Keratinocyte (primary cell): Measurements from ENCODE around the gene WBP1. TPM values are rescaled to one million over a fixed set of nuclear protein-coding genes. Genes with fewer than 3 reads are reported as not detected.
A peak's percentile ranks its signal among the peaks of the same experiment; 100 is the strongest.

ENCODE experiments used
- DNase-seq: peaks from one replicate; pipeline ENCODE4 v3.0.0-alpha.2; 2011; ENCODE audit warnings: low read depth, missing footprints, low spot score
- FAIRE-seq: peaks from 2 replicates; lab custom pipeline; 2011; peaks lifted over from hg19 to GRCh38; lab: Jason Lieb, UNC
- H2AFZ ChIP-seq: 2 replicates; pipeline ENCODE4 v1.6.0; 2012; ENCODE audit warnings: low read length, control low read depth, inconsistent platforms; ENCODE audit not compliant: control insufficient read depth
- H3K27ac ChIP-seq: 2 replicates; pipeline ENCODE4 v1.5.1; 2011; ENCODE audit warnings: low read length; ENCODE audit not compliant: control insufficient read depth, insufficient read depth
- H3K27me3 ChIP-seq: 3 replicates; pipeline ENCODE4 v1.6.0; 2011; ENCODE audit warnings: low read length; ENCODE audit not compliant: control insufficient read depth, insufficient read depth; ENCODE audit errors: extremely low read depth
- H3K36me3 ChIP-seq, 2 experiments: 2 replicates in 1 of 2; 3 replicates in 1 of 2; pipeline ENCODE4 v1.5.1; 2011; ENCODE audit warnings: low read length in 2 of 2, mild to moderate bottlenecking in 1 of 2; ENCODE audit not compliant: control insufficient read depth in 2 of 2, insufficient read depth in 2 of 2; ENCODE audit errors: extremely low read depth in 1 of 2
- H3K4me1 ChIP-seq: 3 replicates; pipeline ENCODE4 v1.5.1; 2011; ENCODE audit warnings: low read length; ENCODE audit not compliant: control insufficient read depth, insufficient read depth; ENCODE audit errors: extremely low read depth
- H3K4me2 ChIP-seq: 3 replicates; pipeline ENCODE4 v1.6.0; 2011; ENCODE audit warnings: low read depth, low read length; ENCODE audit not compliant: control insufficient read depth, insufficient read depth; ENCODE audit errors: extremely low read depth
- H3K4me3 ChIP-seq, 3 experiments: fragments of 200-600 bp in 1 of 3; sonication (generic) in 1 of 3; 2 replicates in 2 of 3; 3 replicates in 1 of 3; pipeline ENCODE4 v1.5.1; 2011 to 2016; ENCODE audit warnings: low read length in 3 of 3, mild to moderate bottlenecking in 3 of 3, control low read depth in 2 of 3, inconsistent platforms in 1 of 3, low read depth in 1 of 3, mixed read lengths in 1 of 3, mixed run types in 1 of 3, moderate library complexity in 1 of 3; ENCODE audit not compliant: control insufficient read depth in 2 of 3, insufficient read depth in 2 of 3; ENCODE audit errors: extremely low read depth in 1 of 3
- H3K79me2 ChIP-seq: 2 replicates; pipeline ENCODE4 v1.6.0; 2012; ENCODE audit warnings: low read length; ENCODE audit not compliant: control insufficient read depth, insufficient read depth
- H3K9ac ChIP-seq: 3 replicates; pipeline ENCODE4 v1.6.0; 2011; ENCODE audit warnings: low read length; ENCODE audit not compliant: control insufficient read depth, insufficient read depth; ENCODE audit errors: extremely low read depth
- H3K9me1 ChIP-seq: 3 replicates; pipeline ENCODE4 v1.6.0; 2011; ENCODE audit warnings: low read length; ENCODE audit not compliant: control insufficient read depth, insufficient read depth; ENCODE audit errors: extremely low read depth
- H3K9me3 ChIP-seq: 2 replicates; pipeline ENCODE4 v1.5.1; 2012; ENCODE audit warnings: low read depth, low read length; ENCODE audit not compliant: control insufficient read depth
- H4K20me1 ChIP-seq: 3 replicates; pipeline ENCODE4 v1.6.0; 2011; ENCODE audit warnings: low read length; ENCODE audit not compliant: control insufficient read depth, insufficient read depth; ENCODE audit errors: extremely low read depth
- EZH2 ChIP-seq: IDR thresholded peaks from one replicate; pipeline ENCODE4 v1.6.1; 2012; ENCODE audit warnings: inconsistent platforms, mild to moderate bottlenecking, low read length, moderate library complexity
- dilution Hi-C: fragments of 300-500 bp; cut with MboI; formaldehyde crosslinking; loops from one replicate; pipeline ENCODE4 v1.7.0; 2020; ENCODE audit warnings: low sequenced_read_pairs; ENCODE audit not compliant: extremely low pct_ligation_motif_present
- polyA plus RNA-seq, 5 experiments: library from polyadenylated mRNA; depleted of rRNA in 3 of 5; stranded (reverse) in 3 of 5; stranded (forward) in 1 of 5; unstranded in 1 of 5; fragments of >200 nt; gene quantifications; 1 replicate in 1 of 5; 2 replicates in 3 of 5; 3 replicates in 1 of 5; pipeline versions ENCODE4 v1.2.1 to v1.2.3, GENCODE V29; 2011 to 2012; ENCODE audit warnings: missing spikeins in 2 of 5, low read depth in 1 of 5, low replicate concordance in 1 of 5
- TF ChIP-seq, protein P1 (sequence below), 3 experiments: IDR thresholded peaks in 1 of 3; conservative IDR thresholded peaks in 1 of 3; optimal IDR thresholded peaks in 1 of 3; 2 replicates in 2 of 3; 3 replicates in 1 of 3; pipeline versions ENCODE3 to v1.5.1; 2011; ENCODE audit warnings: low read length in 3 of 3, mild to moderate bottlenecking in 3 of 3, moderate library complexity in 2 of 3, control low read depth in 1 of 3, inconsistent platforms in 1 of 3; ENCODE audit not compliant: insufficient read depth in 2 of 3; ENCODE audit errors: extremely low read depth in 1 of 3

WBP1 gene
- polyA plus RNA-seq, 1 donor (not counting 4 experiments of a cell fraction or from before 2014, with no cell fraction given) = 75.5 TPM

- dilution Hi-C loops = no loop called here
- Histone ChIP-seq H3K36me3 (peaks cover 9 to 10% of the 10 kb centered on the region in 2 experiments), H2AFZ (no peak overlapping the region), H3K4me2 (no peak overlapping the region), H4K20me1 (no peaks in the 10 kb centered on the region), H3K9me1 (no peaks in the 10 kb centered on the region), H3K27me3 (peaks cover 41% of the 10 kb centered on the region), H3K4me3 (no peak overlapping the region), H3K9me3 (no peaks in the 10 kb centered on the region), H3K27ac (no peak overlapping the region), H3K9ac (no peak overlapping the region), H3K79me2 (peaks cover 9% of the 10 kb centered on the region), H3K4me1 (peaks cover 39% of the 10 kb centered on the region)
- FAIRE-seq = no peak
- TF ChIP-seq EZH2 = no peak
- TF ChIP-seq, protein P1, sequence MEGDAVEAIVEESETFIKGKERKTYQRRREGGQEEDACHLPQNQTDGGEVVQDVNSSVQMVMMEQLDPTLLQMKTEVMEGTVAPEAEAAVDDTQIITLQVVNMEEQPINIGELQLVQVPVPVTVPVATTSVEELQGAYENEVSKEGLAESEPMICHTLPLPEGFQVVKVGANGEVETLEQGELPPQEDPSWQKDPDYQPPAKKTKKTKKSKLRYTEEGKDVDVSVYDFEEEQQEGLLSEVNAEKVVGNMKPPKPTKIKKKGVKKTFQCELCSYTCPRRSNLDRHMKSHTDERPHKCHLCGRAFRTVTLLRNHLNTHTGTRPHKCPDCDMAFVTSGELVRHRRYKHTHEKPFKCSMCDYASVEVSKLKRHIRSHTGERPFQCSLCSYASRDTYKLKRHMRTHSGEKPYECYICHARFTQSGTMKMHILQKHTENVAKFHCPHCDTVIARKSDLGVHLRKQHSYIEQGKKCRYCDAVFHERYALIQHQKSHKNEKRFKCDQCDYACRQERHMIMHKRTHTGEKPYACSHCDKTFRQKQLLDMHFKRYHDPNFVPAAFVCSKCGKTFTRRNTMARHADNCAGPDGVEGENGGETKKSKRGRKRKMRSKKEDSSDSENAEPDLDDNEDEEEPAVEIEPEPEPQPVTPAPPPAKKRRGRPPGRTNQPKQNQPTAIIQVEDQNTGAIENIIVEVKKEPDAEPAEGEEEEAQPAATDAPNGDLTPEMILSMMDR (optimal IDR thresholded peaks at IDR 0.05 in 1 of 3, IDR thresholded peaks at IDR 0.05 in 1 of 3, conservative IDR thresholded peaks at IDR 0.05 in 1 of 3; ENCODE audit: extremely low read depth in 1 of 3, insufficient read depth in 2 of 3, low read length in 3 of 3) = no peak
- no peak for DNase-seq
Measured at GRCh38 chr2:74501335-74502071, 43.3 kb downstream of the WBP1 start.

GRCh38 chr2:74502147-74502719 lies 44.0 kb downstream of the WBP1 start:
- dilution Hi-C loops = no loop called here
- Histone ChIP-seq H3K4me1 (peaks cover 44% of the 10 kb centered on the region), H3K4me3 (peak overlapping the region; percentile 47 to 70 (median 63)), H3K36me3 (peaks cover 9 to 10% of the 10 kb centered on the region in 2 experiments), H3K9me1 (no peaks in the 10 kb centered on the region), H3K27me3 (peaks cover 41% of the 10 kb centered on the region), H3K4me2 (peak overlapping the region; percentile 94), H3K9me3 (no peaks in the 10 kb centered on the region), H4K20me1 (no peaks in the 10 kb centered on the region), H3K27ac (no peak overlapping the region), H3K79me2 (peaks cover 16% of the 10 kb centered on the region), H3K9ac (peak overlapping the region; percentile 64), H2AFZ (peak overlapping the region; percentile 84)
- no peak for FAIRE-seq
- TF ChIP-seq, protein P1 (optimal IDR thresholded peaks at IDR 0.05 in 1 of 3, IDR thresholded peaks at IDR 0.05 in 1 of 3, conservative IDR thresholded peaks at IDR 0.05 in 1 of 3; ENCODE audit: extremely low read depth in 1 of 3, insufficient read depth in 2 of 3, low read length in 3 of 3) = no peak
- no peak for TF ChIP-seq EZH2
- no peak for DNase-seq
